GM12873 (cell line): ENCODE measurements around the gene ZEB2.

Source experiments
- TF ChIP-seq, protein P1 (sequence below): IDR thresholded peaks from 2 replicates; pipeline ENCODE4 v1.5.1; 2012; ENCODE audit warnings: low read depth, mild to moderate bottlenecking, moderate library complexity, low read length, control low read depth; ENCODE audit not compliant: insufficient read depth; ENCODE audit errors: missing control alignments

The ZEB2 gene

DNA sequence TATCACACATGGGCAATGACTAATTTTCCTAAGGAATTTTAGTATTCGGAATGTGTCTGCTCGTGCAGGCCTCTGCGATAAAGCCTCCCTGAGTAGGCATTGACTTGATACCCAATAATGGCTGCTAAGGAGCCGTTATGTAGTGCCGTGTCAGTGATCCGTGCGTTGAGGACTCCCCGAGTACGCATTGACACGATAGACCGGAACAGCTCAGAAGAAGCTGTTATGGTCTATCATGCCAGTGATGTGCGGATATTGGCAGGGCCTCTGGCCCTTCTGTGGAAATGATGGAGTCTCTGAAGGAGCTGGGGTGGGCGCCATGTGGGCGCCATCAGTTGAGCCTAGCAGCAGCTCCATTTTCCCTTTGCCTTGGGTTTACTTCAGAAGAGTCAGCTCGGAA lies 29.1 kb downstream of the ZEB2 start:
- TF ChIP-seq, protein P1, sequence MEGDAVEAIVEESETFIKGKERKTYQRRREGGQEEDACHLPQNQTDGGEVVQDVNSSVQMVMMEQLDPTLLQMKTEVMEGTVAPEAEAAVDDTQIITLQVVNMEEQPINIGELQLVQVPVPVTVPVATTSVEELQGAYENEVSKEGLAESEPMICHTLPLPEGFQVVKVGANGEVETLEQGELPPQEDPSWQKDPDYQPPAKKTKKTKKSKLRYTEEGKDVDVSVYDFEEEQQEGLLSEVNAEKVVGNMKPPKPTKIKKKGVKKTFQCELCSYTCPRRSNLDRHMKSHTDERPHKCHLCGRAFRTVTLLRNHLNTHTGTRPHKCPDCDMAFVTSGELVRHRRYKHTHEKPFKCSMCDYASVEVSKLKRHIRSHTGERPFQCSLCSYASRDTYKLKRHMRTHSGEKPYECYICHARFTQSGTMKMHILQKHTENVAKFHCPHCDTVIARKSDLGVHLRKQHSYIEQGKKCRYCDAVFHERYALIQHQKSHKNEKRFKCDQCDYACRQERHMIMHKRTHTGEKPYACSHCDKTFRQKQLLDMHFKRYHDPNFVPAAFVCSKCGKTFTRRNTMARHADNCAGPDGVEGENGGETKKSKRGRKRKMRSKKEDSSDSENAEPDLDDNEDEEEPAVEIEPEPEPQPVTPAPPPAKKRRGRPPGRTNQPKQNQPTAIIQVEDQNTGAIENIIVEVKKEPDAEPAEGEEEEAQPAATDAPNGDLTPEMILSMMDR, result no peak

DNA sequence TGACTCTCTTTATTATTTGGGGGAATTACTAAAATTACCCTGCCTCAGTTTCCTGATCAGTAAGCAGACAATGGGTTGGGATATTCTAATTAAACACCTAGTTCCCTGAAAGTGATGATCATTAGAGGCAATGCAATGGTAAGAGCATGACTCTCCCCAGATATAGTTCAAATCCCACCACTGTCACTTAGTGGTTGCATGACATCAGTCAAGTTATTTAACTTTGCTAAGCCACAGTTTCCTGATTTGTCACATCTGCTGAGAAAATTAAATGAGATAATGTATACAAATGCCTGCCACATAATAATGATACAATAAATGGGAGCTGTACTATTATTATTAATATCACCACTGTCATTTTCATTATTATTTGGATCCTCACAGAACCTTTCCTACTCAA lies 29.9 kb downstream of the ZEB2 start:
- TF ChIP-seq, protein P1, result no peak

DNA sequence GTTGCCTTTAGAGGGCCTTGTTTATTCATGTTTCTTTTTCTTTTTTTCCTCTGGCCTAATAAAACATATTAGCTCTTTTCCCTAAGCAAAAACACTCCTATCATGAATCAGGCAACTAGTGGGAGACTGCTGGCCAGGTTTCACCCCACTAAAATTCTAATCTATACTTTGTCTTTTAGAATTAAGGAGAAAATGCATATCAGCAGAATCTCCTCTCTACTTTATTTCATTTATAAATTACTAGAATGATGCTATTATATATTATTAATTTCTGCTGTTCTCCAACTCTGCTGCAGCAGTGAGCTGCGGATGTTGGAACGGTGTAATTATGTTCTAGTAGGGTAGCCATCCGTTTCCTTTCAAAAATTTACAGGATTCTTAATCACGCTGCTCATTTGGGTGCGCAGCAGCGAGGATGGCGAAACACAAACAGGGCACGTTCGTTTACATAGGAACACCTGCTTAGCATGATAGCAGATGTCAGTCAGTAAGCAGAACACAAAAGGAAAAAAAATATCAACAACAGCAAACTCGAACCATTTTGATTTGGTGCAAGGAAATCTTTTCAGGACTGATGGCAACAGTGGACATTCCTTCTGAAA lies 30.5 kb downstream of the ZEB2 start:
- TF ChIP-seq, protein P1, result no peak

DNA sequence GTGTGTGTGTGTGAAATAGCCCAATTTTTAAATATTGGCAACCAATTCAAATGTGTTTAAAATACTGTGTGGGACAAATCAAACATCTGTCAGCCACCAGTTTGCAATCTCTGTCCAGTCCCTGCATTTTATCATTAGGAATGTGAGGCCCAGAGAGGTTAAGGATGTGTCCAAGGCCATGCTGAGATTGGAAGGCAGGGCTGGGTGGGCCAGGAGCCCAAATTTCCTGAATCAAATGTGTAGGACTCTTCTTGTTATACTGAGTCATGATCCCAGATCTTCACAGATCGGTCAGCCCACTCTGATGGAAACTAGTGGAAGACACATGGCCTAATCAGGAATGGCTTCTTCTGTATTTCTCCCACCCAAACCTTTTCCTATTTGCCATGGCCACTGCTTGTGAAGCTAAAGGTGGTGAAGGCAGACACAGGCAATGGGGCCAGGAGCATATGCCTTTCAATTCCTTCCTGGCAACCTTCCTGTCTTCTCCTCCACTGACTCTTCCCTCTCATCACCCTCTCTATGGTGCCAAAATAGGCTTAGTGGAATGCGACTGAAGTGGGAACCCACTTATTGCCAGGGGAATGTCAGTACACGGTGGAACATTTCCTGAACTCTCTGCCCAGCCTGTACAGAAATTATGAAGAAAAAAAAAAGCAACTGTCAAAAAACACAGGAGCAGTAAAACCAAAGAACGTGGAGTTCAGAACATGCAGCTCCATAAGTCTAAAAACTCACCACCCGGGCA lies 35.5 kb downstream of the ZEB2 start:
- TF ChIP-seq, protein P1, result no peak

DNA sequence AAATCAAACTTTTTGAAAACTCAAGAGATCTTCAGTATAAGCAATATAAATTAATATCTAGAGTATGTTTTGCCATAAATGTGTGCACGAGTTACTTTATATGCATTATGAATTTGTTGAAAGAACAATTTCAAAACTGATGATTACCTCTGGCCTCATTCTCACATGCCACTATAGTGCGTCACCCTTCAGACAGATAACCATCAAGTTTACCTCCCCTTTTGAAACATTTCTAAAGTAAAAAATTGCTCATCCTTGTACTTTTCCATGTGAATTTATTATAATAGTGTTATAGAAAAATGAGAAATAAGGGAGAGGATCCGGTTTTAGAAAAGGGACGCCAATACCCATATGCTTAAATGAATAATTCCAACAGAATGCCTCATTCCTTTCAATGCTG lies 38.3 kb downstream of the ZEB2 start:
- TF ChIP-seq, protein P1, result no peak

DNA sequence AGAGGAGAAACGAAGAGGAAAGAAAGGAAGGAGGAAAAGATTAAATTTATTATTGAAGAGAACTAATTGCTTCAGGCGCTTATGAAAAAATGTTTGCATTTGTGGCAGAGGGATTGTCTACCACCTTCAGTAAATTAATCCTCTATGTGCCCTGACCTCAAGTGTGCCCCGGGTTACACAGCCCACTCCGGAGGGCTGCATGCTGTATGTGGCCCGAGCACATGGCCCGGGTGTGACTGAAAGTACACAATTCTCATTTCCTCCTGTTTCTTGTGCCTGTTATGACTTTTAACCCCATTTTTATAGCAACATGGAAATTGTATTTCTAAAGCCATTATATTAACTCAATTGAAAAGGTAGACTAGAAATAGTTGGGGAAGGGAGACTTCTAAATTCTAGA lies 38.8 kb downstream of the ZEB2 start:
- TF ChIP-seq, protein P1, result no peak

DNA sequence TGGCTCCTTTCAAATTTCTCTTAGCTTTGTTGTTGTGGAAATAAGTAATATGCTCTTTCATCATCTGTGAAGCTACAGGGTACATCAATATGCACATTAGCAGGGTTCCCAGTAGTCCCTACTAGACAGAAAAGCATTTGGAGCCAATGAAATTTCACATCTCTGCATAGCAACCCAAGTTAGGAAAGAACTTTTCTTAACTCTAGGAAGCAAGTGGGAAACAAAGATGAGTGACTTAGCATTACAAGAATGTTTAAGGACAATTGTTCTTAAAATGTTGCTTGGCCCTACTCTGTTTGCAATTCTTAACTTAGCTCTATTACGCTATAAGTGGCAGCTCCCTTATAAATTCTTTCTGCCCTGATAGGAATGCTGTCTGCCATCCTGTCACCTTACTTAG lies 39.6 kb downstream of the ZEB2 start:
- TF ChIP-seq, protein P1, result no peak
